HG03097 (cell line): ENCODE measurements around the gene SPACA6.

ENCODE experiments used
- ATAC-seq: cut with Tn5 transposase; IDR thresholded peaks from one replicate; pipeline ENCODE4 v1.9.1; 2021; ENCODE audit not compliant: unreplicated experiment, low FRiP score

SPACA6 gene

DNA sequence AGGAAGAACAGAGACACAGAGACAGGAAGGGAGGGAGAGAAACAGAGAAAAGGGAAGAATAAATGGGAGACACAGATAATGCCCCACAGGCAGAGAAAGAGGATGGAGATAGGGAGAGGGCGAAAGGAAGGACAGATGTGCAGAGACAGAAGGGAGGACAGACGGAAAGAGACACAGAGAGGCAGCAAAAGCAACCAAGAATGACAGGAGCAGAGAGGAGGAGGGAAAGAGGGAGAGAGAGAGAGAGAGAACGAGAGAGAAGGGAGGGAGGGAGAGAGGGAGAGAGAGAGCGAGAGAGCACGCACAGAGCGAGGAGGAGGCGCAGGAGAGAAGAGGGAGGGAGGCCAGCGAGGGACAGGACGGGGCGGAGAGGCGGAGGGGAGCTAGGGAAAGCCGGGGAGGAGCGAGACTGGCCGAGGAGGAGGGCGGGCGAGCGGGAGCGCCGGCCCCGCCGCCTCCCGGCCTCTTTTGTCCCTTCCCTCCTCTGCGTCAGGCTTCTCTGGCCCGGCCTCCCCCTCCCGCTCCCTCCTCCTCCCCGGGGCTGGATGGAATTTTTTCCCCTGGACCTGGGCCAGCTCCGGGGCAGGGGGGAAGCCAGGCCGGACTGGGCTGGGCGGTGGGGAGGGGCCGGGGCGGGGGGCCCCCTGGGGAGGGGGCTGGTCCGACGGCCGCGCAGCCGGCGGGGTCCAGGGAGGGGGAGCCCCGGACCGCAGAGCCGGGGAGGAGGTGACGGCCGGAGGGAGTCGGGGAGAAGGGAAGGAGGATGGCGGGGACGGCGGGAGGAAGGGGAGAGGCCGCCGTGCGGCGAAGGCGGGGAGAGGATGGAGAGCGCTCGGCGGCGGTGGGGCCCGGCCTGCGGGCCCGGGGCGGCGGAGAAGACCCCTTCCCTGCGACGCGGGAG lies 4.2 kb upstream of the SPACA6 start:
- ATAC-seq: no peak

DNA sequence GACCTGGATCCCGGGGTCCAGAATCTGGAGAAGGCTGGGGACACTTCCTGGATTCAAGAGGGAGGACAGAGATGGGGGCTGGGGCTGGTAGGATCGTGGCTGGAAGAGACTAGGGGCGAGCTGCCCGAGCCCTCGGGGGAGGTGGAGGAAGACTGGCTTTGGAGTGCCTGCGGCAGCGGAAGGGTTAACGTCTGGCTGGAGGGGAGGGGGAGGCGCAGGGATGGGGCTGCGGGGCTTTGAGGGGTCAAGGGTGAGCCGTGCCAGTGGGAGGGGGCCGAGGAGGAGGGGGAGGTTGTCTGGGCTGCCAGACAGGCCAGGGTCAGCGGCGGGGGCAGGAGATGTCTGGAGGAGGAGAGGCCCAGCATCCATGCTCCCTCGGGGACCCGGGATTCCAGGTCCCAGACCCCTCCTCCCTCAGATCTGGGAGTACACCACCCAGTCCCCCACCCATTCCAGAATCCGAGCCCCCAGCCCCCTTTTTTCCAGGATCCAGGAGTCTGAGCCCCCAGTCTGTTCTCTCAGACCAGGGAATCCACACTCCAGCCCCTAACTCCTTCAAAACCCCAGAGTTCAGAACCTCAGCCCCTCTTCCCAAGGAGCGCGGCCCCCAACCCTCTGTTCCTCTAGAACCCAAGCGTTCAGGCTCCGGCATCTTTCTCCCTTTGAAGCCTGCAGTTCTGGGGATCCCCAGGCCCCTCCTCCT lies 3.2 kb upstream of the SPACA6 start:
- no peak for ATAC-seq

DNA sequence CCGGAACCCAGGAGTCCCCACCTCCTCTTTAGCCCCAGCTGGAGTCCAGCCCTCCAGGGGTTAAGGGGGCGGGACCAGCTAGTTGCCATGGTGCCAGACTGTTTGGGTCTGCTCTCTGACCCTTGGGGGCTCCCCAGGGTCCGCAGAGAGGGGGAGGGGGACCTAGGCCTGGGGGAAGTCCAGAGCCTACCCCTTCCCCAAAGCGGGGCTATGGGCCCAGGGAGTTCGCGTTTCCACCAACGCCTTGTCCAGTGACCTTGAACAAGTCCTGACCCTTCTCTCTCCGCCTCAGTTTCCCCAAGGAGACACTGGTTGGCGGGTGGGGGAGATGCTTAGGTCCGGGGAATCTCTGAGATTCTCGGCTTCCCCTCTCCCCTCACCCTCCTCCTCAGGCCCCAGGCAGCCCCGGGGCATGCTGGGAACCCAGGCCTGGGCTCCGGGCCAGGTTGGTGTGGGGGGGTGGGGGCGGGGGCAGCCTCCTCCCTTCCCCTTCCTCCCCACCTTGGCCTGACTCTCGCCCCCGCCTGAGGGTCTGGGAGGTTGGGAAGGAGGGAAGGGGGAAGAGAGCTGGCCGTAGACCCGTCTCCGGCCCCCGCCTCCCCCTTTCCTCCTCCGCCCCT lies 2.6 kb upstream of the SPACA6 start:
- no peak for ATAC-seq

DNA sequence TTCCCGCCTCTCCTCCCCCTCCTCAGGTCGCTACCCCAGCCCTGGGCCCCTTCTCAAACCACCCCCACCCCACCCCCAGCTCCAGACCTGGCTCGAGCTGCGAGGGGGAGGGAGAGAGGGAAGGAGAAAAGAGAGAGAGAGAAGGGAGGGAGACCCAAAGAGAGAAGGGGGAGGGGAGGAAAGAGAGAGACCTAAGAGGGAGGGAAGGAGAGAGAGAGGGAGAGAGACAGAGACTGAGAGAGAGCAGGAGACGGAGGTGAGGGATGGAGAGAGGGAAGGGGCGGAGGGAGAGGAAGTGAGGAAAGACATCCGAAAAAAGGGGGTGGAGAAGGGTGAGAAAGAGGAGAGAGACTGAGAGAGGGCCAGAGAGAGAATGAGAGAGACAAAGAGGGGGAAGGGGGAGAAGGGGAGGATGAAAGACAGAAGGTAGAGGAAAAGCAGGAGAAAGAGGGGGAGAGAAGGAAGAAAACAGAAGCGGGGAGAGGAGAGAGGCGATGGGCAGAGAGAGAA lies 2.0 kb upstream of the SPACA6 start:
- no peak for ATAC-seq

DNA sequence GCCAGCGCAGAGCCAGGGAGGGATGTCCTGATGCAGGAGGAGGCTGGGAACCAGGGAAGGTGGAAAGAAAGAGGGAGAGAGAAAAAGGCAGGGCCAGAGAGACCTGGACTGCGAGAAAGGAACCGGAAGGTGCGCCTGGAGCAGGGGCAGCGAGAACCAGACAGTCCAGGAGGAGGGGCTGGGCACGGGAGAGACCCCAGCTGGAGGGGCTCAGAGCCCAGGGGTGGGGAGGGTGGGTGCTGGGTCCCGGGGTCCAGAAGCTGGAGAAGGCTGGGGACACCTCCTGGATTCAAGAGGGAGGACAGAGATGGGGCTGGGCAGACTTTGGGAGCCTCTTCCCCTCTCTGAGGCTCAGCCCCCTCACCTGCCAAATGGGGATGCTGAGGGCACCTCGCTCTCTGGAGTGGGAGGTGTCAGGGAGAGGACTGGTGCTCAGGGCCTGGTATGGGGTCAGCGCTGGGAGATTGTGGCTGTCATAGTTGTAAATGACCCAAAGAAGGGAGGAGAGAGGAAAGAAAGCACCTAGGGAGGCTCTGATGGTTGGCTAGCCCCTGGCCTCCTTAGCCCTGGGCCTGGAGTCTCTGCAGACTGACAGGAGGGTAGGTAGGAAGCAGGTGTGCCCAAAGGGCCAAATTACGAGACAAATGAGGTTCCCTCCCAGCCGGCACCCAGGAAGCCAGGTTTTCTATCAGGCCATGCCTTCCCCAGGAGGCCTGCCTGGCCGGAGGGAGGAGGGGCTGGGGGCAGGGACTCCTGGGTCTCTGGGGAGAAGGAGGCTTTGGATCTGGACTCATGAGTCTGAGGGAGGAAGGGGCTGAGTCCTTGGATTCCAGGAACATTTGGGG lies 1.3 kb upstream of the SPACA6 start:
- no peak for ATAC-seq

DNA sequence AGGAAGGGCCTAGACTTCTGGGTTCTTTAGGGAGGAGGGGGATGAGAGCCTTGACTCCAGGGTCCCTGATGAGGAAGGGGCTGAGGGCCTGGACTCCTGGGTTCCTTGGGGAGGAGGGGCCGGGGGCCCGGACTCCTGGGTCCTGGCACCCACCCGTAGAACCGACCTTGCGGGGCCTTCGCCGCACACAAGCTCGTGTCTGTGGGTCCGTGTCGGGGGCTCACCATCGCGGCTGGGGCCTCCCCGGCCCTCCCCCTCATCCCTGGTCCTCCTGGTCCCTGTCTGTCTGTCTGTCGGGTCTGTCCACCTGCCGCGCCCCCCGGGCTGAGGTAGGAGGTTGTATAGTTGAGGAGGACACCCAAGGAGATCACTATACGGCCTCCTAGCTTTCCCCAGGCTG lies 662 bp upstream of the SPACA6 start:
- no peak for ATAC-seq

DNA sequence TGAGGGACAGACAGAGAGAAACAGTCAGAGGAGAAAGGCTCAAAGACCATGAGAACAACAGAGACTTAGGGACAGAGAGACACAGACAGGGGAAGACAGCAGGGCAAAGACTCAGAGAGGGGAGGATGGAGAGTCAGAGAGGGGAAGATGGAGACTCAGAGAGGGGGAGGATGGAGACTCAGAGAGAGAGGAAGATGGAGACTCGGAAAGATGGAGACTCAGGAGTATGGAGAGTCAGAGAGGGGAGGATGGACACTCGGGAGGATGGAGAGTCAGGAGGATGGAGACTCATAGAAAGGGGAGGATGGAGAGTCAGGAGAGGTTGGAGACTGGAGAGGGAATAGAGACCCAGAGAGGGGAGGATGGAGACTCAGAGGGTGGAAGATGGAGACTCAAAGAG lies 689 bp downstream of the SPACA6 start:
- no peak for ATAC-seq

DNA sequence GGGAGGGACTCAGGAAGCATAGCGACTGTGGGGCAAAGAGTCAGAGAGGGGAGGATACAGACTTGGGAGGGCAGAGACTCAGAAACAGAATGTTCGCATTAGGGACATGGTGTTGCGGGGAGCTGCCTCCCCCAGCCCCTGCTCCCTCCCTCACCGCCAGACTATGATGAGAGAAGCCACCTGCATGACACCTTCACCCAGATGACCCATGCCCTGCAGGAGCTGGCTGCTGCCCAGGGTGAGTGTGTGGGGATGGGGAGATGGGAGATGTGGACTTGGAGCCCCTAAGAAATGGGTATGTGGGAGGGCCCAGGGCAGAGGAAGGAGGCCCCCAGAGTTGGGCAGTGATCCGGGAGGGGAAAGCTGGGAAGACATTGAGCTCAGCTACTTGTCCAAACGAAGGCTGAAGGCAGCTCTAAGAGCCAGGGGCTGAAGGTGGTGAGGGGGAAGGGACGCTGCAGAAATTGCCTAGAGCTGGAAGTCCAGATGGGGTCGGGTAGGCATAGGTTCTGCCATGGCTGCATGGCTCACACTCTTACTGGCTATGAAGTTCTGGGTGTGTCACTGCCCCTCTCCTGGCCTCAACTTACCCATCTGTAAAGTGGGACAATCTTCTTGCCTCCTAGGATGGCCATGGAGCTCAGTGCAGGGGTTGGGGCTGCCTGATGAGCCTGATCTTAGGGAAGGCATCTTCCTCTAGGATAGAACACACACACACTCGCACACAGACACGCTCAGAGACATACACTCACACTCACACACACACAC lies 1.4 kb downstream of the SPACA6 start:
- no peak for ATAC-seq

DNA sequence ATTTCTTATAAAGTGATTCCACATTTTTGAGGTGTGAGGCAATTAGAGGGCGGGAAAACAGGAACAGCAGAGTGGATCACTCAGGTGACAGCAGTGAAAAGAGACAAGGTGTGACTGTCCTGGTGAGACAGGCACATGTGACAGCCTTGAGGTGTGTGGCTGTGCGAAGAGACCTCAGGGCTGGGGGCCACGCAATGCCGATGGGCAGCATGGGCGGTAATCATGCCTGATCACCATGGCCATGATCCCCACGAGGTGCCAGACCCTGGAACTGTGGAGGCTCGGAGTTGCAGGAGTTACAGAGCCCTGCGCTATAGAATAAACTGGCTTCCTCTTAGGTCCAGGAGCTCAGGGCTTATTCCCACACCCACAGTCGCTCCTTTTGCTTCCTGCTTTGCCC lies 2.0 kb downstream of the SPACA6 start:
- ATAC-seq: no peak

DNA sequence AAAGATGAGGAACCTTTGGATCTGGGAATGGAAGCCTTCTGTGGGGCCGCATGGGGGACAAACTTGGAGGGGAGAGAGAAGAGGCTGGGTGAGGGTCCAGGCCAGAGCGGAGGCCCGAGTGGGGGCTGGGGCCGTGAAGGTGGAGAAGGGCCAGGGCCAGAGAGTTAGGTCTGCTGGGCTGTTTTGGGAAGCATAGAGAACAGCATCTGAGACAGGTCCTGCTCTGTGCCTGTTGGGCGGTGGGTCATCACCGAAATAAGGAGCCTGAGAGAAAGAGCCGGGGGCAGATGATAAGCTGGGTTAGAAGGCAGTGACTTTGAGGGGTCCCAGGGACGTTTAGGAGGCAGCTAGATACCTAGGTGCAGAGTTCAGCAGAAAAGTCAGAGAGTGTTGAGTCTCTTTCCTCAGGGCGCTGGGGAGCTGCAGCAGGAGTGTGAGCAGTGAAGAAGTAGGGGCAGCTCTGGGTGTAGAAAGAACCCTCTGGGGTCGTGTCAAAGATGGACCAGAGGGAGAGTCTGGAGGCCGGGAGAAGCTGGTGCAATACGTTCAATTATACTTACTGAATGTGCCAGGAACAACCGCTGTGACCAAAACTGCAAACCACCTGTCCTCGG lies 2.7 kb downstream of the SPACA6 start:
- ATAC-seq: no peak

DNA sequence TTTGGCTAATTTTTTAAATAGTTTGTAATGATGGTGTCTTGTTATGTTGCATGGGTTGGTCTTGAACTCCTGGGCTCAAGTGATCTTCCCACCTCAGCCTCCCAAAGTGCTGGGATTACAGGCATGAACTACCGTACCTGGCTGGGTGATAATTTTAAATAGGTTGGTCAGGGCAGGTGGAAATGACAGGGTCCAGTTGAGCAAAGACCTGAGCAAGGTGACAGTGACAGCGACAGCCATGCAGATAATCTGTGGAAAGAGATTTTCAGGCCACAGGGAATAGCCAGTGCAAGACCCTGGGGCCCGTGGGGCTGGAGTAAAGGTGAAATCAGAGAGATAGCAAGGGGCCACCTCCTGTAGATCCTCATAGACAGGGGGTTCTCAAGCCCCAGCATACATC lies 3.5 kb downstream of the SPACA6 start:
- ATAC-seq: no peak

DNA sequence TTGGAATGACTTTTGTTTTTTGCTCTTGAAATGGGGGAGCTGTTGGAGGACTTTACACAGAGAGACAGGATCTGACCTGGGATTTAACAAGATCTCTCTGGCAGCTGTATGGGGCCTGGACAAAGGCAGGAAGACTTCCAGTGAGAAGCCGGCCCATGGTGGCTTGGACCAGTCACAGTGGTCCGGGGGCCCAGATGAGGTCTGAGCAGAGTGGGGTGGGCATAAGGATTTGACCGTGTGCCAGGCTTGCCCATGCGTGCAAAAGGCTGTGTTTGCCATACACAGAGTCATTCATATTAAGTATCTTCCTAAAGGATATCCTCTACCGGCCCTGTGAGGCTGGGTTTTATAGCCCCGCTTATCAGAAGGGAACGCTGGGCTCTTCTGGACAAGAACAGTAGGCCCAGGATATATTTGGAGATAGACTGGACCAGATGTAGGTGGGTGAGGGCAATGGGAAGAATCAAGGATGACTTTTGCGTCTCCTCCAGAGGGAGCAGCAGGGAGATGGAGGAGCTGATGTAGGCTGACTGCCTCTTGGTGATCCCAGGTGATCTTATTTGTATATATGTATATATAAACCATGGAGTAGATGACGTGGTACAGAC lies 4.1 kb downstream of the SPACA6 start:
- ATAC-seq: no peak

DNA sequence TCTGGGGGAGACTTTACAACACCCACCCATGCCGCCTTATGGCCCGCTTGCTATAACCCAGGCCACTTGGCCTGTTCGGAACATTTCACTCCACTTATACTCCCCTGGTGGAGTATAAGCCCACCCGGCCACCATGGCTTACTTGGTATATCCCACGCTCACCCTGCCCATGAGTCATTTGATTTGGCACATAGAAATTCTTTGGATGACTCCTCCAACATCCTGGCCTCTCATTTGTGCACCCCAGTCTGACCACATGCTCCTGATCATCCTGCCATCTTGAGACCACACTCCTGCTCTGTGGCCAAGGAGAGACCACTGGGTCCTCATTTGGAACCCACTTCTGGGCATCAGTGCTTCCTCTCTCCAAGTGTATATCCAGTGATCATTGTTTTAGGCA lies 5.2 kb downstream of the SPACA6 start:
- ATAC-seq: no peak

DNA sequence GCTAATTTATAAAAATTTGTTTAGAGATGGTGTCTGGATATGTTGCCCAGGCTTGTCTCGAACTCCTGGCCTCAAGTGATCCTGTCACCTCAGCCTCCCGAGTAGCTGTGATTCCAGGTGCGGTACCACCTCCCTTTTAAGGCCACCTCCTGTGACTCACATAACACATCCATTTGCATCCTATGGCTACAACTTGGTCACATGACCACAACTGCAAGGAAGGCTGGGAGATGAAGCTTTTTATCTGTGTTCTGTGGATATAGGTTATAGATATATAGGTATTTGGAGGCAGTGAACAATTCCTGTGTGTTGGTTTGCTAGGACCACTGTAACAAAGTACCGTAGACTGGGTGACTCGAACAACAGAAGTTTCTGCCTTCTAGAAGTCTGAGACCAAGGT lies 6.0 kb downstream of the SPACA6 start:
- ATAC-seq: no peak

DNA sequence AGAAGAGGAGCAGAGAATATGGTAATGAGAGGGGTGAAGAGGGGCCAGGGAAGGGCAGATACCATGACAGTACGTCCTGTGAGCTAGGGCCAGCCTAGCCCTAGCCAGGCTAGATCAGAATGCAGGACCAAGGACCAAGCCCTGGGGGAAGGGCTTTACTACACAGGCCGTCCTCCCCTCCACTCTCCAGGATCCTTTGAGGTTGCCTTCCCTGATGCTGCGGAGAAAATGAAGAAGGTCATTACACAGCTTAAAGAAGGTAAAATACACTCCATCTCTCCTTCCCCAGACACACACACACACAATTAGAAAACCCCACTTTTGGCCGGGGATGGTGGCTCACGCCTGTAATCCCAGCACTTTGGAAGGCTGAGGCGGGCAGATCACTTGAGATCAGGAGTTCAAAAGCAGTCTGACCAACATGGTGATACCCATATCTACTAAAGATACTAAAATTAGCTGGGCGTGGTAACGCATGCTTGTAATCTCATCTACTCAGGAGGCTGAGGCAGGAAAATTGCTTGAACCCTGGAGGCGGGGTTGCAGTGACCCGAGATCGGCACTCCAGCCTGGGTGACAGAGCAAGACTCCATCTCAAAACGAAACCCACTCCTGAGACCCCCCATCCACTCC lies 8.5 kb downstream of the SPACA6 start:
- ATAC-seq: no peak

DNA sequence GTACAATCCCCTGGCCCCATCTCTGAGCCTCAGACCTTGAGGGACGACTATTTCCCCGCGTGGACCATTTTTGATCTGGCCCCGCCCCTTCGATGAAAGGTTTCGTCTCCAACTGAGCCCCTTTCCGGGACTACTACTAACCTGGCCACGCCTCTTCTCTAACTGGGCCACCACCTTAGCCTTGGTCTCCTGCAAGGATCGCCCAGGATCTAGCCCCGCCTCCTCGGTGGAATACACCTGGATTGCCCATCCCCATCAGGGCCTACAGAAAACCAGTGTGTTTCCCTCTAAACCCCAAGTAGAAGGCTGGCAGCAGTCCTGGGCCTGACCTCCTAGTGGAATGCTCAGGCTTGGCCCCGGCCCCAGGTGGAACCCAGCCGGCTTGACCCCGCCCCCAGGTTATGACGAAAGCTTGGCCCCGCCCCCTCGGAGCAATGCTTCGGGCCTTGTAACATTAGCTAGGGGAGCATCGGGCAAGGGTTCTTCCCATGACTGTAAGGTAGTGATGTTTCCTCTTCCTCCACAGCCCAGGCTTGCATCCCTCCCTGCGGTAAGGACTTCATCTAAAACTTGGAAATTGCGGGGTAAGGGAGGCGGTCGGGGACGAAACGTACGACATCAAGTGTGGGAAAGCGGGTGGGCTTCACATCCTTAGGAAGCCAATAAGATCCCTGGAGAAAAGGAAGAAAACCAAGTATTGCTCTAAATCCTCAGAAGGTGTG lies 9.1 kb downstream of the SPACA6 start:
- ATAC-seq: no peak

DNA sequence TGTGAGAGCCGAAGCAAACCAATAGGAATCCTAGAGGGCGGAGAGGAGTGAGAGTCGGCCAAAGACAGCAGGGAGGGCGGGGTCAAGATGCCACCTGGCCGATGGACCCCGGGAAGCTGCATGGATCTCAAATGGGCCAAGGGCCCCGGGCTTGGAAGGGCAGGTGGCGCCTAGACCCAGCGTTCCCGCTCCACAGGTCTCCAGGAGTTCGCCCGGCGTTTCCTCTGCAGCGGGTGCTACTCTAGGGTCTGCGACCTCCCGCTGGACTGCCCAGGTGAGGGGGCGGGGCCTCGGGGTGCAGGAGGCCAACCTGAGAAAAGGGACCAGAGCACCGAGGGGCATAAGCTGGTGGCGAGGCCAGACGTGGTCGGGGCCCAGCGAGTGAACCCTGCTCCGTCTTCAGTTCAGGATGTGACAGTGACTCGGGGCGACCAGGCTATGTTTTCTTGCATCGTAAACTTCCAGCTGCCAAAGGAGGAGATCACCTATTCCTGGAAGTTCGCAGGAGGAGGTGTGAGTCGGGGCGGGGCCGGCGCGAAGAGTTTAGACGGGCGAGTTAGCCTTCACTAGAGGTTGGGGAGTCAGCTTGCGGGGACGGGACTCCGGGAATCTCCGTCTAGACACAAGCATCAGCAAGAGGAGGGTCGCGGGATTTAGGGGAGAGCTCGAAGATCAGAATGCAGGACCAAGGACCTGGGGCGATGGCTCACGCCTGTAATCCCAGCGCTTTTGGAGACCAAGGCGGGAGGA lies 9.9 kb downstream of the SPACA6 start:
- ATAC-seq: no peak
